OCI-LY7 (cell line): Measurements from ENCODE around the gene TDRD1. TPM values are rescaled to one million over a fixed set of nuclear protein-coding genes. Genes with fewer than 3 reads are reported as not detected.

ENCODE experiments used
- BruUV-seq: library from RNA; stranded (reverse); fragments of 400-500 nt; replicated peaks from 2 replicates; lab custom pipeline; 2021; lab: Mats Ljungman, UMichigan
- CTCF ChIA-PET: fragments of 300-600 bp; sonication (Branson Sonifier 250); formaldehyde crosslinking; loops from one replicate; lab custom pipeline; 2022; ENCODE audit warnings: antibody characterized with exemption; ENCODE audit not compliant: unreplicated experiment; lab: Charles Lee
- POLR2A ChIA-PET: fragments of 300-600 bp; sonication (Branson Sonifier 250); formaldehyde crosslinking; loops from one replicate; lab custom pipeline; 2022; ENCODE audit warnings: antibody characterized with exemption; lab: Charles Lee
- DNase-seq: peaks from one replicate; pipeline ENCODE4 v3.0.0-alpha.2; 2015; ENCODE audit warnings: low spot score
- H2AFZ ChIP-seq: fragments of 200-600 bp; sonication (generic), shearing (Covaris generic); 2 replicates; pipeline ENCODE4 v1.6.1; 2014; ENCODE audit warnings: mild to moderate bottlenecking, antibody characterized with exemption, low read length, moderate library complexity
- H3K27ac ChIP-seq: fragments of 200-600 bp; sonication (generic); 2 replicates; pipeline ENCODE4 v1.5.1; 2014; ENCODE audit warnings: mixed run types, low read depth, mild to moderate bottlenecking, moderate library complexity, low read length, inconsistent platforms; ENCODE audit not compliant: poor library complexity, severe bottlenecking
- H3K36me3 ChIP-seq: fragments of 200-600 bp; sonication (generic); 2 replicates; pipeline ENCODE4 v1.6.1; 2014; ENCODE audit warnings: mild to moderate bottlenecking, antibody characterized with exemption, low read length, moderate library complexity, mixed read lengths; ENCODE audit not compliant: insufficient read depth
- H3K4me1 ChIP-seq: fragments of 200-600 bp; sonication (generic); 2 replicates; pipeline ENCODE4 v1.5.1; 2014; ENCODE audit warnings: mild to moderate bottlenecking, low read length; ENCODE audit not compliant: insufficient read depth, poor library complexity, severe bottlenecking
- H3K4me2 ChIP-seq: fragments of 200-600 bp; sonication (generic); 2 replicates; pipeline ENCODE4 v1.6.1; 2014; ENCODE audit warnings: mild to moderate bottlenecking, low read length
- H3K4me3 ChIP-seq: fragments of 200-600 bp; sonication (generic); 2 replicates; pipeline ENCODE4 v1.5.1; 2014; ENCODE audit warnings: mild to moderate bottlenecking, low read depth, low read length; ENCODE audit not compliant: poor library complexity, severe bottlenecking
- H3K79me2 ChIP-seq: fragments of 200-600 bp; sonication (generic); 2 replicates; pipeline ENCODE4 v1.6.1; 2016; ENCODE audit warnings: low read depth, mild to moderate bottlenecking, low read length, moderate library complexity, mixed read lengths; ENCODE audit not compliant: insufficient read depth
- H3K9me2 ChIP-seq: fragments of 200-600 bp; sonication (generic); 2 replicates; pipeline ENCODE4 v1.6.1; 2016; ENCODE audit warnings: mild to moderate bottlenecking, low read length, mixed read lengths; ENCODE audit not compliant: insufficient read depth
- H3K9me3 ChIP-seq: fragments of 200-600 bp; sonication (generic); 2 replicates; pipeline ENCODE4 v1.6.1; 2014; ENCODE audit warnings: mild to moderate bottlenecking, mixed run types, low read length, mixed read lengths
- H4K20me1 ChIP-seq: fragments of 200-600 bp; sonication (generic); 2 replicates; pipeline ENCODE4 v1.6.1; 2014; ENCODE audit warnings: mild to moderate bottlenecking, antibody characterized with exemption, low read length, moderate library complexity, mixed read lengths; ENCODE audit not compliant: insufficient read depth
- EZH2phosphoT487 ChIP-seq: fragments of 200-600 bp; sonication (generic); IDR thresholded peaks from 2 replicates; pipeline ENCODE4 v1.6.1; 2018; ENCODE audit warnings: low read depth, borderline replicate concordance, mild to moderate bottlenecking, mixed run types, antibody characterized with exemption, low read length, moderate library complexity, mixed read lengths
- intact Hi-C: fragments of 100-400 bp; cut with micrococcal nuclease; formaldehyde crosslinking; loops from one replicate; pipeline ENCODE4 v1.10.0; 2022; ENCODE audit not compliant: unreplicated experiment
- total RNA-seq, 2 experiments: library from RNA; depleted of rRNA in 1 of 2; stranded (reverse); fragments of >200 nt in 1 of 2; shearing (Covaris generic) in 1 of 2; gene quantifications; 2 replicates each; pipeline ENCODE4 v1.2.3, GENCODE V29; 2014 to 2022
- TF ChIP-seq, protein P1 (sequence below): fragments of 200-600 bp; sonication (generic); conservative IDR thresholded peaks from 2 replicates; pipeline ENCODE4 v1.5.1; 2014; ENCODE audit warnings: mild to moderate bottlenecking, antibody characterized with exemption, low read length, moderate library complexity, mixed read lengths

Gene TDRD1
- total RNA-seq, 2 experiments from 2014 or later, result not detected

- H3K9me2 ChIP-seq, result no peaks in the 10 kb centered on the region
- no peak overlapping the region for H3K27ac ChIP-seq
- no peaks in the 10 kb centered on the region for H3K79me2 ChIP-seq
- no peak for DNase-seq
- TF ChIP-seq, protein P1, sequence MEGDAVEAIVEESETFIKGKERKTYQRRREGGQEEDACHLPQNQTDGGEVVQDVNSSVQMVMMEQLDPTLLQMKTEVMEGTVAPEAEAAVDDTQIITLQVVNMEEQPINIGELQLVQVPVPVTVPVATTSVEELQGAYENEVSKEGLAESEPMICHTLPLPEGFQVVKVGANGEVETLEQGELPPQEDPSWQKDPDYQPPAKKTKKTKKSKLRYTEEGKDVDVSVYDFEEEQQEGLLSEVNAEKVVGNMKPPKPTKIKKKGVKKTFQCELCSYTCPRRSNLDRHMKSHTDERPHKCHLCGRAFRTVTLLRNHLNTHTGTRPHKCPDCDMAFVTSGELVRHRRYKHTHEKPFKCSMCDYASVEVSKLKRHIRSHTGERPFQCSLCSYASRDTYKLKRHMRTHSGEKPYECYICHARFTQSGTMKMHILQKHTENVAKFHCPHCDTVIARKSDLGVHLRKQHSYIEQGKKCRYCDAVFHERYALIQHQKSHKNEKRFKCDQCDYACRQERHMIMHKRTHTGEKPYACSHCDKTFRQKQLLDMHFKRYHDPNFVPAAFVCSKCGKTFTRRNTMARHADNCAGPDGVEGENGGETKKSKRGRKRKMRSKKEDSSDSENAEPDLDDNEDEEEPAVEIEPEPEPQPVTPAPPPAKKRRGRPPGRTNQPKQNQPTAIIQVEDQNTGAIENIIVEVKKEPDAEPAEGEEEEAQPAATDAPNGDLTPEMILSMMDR, result no peak
- TF ChIP-seq EZH2phosphoT487, result no peak
- intact Hi-C loops, result no loop called here
- no peak overlapping the region for H3K4me3 ChIP-seq
- POLR2A ChIA-PET, result interaction anchor here (1.4 kb wide), 1 partner anchor 13 kb away, joined by 4 read pairs; no protein-coding TSS in a partner anchor
- H3K9me3 ChIP-seq, result no peaks in the 10 kb centered on the region
- BruUV-seq, result no TSS peak
- H2AFZ ChIP-seq, result no peak overlapping the region
- H3K4me1 ChIP-seq, result peaks cover 8% of the 10 kb centered on the region
- H3K36me3 ChIP-seq, result no peaks in the 10 kb centered on the region
- no peak overlapping the region for H3K4me2 ChIP-seq
- H4K20me1 ChIP-seq, result no peaks in the 10 kb centered on the region
- CTCF ChIA-PET, result no interaction called here
These were observed 10.5 kb downstream of the TDRD1 start for GRCh38 chr10:114189700-114190099.

DNA sequence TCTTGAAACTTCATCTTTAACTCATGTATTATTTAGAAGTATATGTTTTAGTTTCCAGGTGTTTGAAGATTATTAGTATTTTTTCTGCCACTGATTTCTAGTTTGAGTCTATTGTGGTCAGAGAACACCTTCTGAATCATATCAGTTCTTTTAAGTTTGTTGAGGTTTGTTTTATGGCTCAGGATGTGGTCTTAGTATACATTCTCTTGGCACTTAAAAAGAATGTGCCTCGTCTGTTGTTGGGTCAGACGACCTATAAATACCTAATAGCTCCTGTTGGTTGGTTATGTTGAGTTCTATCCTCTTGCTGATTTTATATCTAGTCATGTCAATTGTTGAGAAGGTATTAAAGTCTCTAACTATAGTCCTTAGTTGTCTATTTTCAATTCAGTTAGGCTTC is 15.9 kb downstream of the TDRD1 start:
- Histone ChIP-seq H3K9me3 (no peaks in the 10 kb centered on the region), H4K20me1 (no peaks in the 10 kb centered on the region), H3K36me3 (no peaks in the 10 kb centered on the region), H3K27ac (no peak overlapping the region), H2AFZ (no peak overlapping the region), H3K4me2 (no peak overlapping the region), H3K79me2 (no peaks in the 10 kb centered on the region), H3K4me3 (no peak overlapping the region), H3K4me1 (no peaks in the 10 kb centered on the region), H3K9me2 (no peaks in the 10 kb centered on the region)
- no peak for DNase-seq
- no peak for TF ChIP-seq EZH2phosphoT487
- TF ChIP-seq, protein P1, result no peak
- BruUV-seq, result no TSS peak
- CTCF ChIA-PET, result no interaction called here
- POLR2A ChIA-PET, result no interaction called here
- intact Hi-C loops, result no loop called here

DNA sequence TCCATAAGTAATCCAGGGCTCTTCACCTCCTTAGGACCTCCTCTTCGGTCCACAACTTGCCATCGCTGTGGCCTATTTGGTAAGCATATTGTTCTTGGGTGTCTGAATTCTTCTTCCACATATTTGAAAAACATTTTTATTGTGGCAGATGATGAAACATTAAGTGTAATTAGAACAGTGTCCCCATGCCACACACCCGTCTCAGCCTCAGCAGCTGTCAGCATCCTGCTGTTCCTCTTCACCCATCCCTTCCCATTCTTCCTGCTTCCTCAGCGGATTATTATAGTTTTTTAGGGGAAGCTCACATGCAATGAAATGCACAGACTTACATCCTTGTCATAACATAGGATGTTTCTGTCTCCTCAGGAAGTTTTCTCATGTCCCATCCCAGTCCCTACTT is 20.1 kb downstream of the TDRD1 start:
- Histone ChIP-seq H3K4me2 (no peak overlapping the region), H3K27ac (no peak overlapping the region), H3K4me1 (no peaks in the 10 kb centered on the region), H2AFZ (no peak overlapping the region), H3K9me2 (no peaks in the 10 kb centered on the region), H3K36me3 (no peaks in the 10 kb centered on the region), H4K20me1 (no peaks in the 10 kb centered on the region), H3K79me2 (no peaks in the 10 kb centered on the region), H3K4me3 (no peak overlapping the region), H3K9me3 (no peaks in the 10 kb centered on the region)
- intact Hi-C loops, result no loop called here
- ChIA-PET CTCF (no interaction called here), POLR2A (interaction anchor here (1.2 to 1.5 kb wide), 2 partner anchors 12 to 23 kb away, joined by 3 to 5 read pairs; no protein-coding TSS in a partner anchor)
- TF ChIP-seq EZH2phosphoT487, result no peak
- TF ChIP-seq, protein P1, result no peak
- no peak for DNase-seq
- BruUV-seq, result no TSS peak
